Measurements from ENCODE around the gene ANKRD36. TPM values are rescaled to one million over a fixed set of nuclear protein-coding genes. Genes with fewer than 3 reads are reported as not detected.

ANKRD36 gene
- 18.8 and 19.5 TPM in 2 replicates for total RNA-seq

DNA sequence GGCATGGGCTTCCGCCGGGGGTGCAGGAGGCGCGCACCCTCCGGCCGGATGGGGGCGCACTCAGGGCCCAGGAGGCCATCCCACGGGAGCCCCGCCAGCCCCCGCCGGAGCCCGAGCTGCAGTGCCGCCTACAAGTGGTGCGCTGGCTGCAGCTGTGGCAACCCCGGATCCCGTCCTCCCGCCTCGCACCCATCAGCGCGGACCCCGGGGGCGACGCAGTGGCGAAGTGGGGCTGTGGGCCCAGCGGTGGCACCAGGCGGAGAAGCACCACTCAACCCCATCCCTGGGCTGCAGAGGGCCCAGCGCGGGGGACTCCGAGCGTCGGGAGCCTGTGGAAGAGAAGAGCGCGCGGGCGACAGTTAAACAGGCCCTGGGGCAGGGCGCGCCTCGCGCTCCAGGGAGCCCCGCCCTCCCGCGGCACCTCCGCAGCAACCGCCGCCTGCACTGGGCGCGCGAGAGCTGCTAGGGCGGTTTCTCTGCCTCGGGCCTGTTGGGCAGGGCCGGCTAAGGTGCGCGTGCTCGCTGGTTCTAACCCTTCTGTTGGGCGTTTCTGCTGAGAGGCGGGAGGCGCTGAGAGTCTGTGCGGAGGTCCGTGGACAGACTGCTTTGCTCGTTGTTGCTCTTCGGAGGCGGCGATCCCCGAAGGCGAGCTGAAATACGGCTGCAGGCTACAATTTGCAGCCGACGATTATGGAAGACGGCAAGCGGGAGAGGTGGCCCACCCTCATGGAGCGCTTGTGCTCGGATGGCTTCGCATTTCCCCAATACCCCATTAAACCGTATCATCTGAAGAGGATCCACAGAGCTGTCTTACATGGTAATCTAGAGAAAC is at the start of gene ANKRD36:
Gene ANKRD36 (plus strand): TSS at position 104 of the 832 bp plus-strand sequence. CDS start 587 bp downstream, at position 691.

GRCh38 chr2:97094772-97095611 is 18.0 kb upstream of the ANKRD36 start, which contains the start of gene FAHD2B:
TSS of gene FAHD2B (minus strand) at chr2:97094882. CDS start at chr2:97091706, 3,176 bp downstream.

Other genes starting within 250 kb of the ANKRD36 start
- 18.3 and 22.1 TPM in 2 replicates for gene SEMA4C, start 243.1 kb upstream of the ANKRD36 start, total RNA-seq
- not detected in 2 replicates for gene FAM178B, start 126.6 kb upstream of the ANKRD36 start, total RNA-seq
- 7.0 and 7.5 TPM in 2 replicates for gene FAHD2B, start 18.3 kb upstream of the ANKRD36 start, total RNA-seq

Measured in smooth muscle cell of bladder (primary cell).